ENCODE results near the gene RPS15.

Gene RPS15

DNA sequence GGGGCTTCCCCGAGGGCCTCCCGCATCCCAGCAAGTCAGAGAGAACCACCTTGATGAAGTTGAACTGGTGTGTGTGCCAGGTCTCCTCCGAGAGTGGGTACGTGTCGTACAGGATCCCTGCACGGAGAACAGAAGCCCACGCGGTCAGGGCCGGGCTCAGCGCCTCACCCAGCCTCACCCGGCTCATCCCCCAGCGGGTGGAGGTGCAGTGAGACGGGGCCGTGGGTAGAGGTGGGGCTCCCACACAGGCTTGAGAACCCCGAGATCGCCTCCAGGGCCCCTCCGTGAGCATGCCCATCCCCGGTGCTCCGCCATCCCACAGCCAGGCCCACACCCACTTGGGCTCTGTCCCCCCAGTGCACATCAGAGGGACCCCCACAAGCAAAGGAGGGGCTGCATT lies 39.1 kb upstream of the RPS15 start:
- peaks cover 0 to 21% (median 2%) of the 10 kb centered on the region in 4 experiments for H3K36me3 ChIP-seq (ENCODE audit: control insufficient read depth in 4 of 4, insufficient read depth in 4 of 4, low read length in 3 of 4)
- ChIA-PET POLR2A (no interaction called here), CTCF (interaction anchor here (1.1 kb wide), 1 partner anchor 11 kb away, joined by 3 read pairs; no protein-coding TSS in a partner anchor)
- H3K4me3 ChIP-seq (ENCODE audit: control insufficient read depth in 1 of 7, extremely low read depth in 1 of 7, insufficient read depth in 4 of 7, low read depth in 2 of 7, low read length in 6 of 7), result no peak overlapping the region
- no peak for DNase-seq
- no peak overlapping the region for H3K27ac ChIP-seq (ENCODE audit: insufficient read depth in 1 of 2, low read depth in 1 of 2, low read length in 2 of 2, poor library complexity in 1 of 2, severe bottlenecking in 2 of 2)
- H3K27me3 ChIP-seq (replicated peaks in 2 of 5; ENCODE audit: control insufficient read depth in 4 of 5, insufficient read depth in 5 of 5, low read length in 4 of 5), result no peaks in the 10 kb centered on the region
- H3K4me1 ChIP-seq (ENCODE audit: control extremely low read depth in 1 of 4, control insufficient read depth in 4 of 4, insufficient read depth in 4 of 4, low read length in 3 of 4), result peaks cover 0 to 50% (median 46%) of the 10 kb centered on the region in 4 experiments
- no peaks in the 10 kb centered on the region for H3K9me3 ChIP-seq (ENCODE audit: control extremely low read depth in 1 of 5, control insufficient read depth in 4 of 5, insufficient read depth in 2 of 5, low read depth in 1 of 5, low read length in 4 of 5)
- WGBS (ENCODE audit: insufficient coverage), result 94% methylated on average over 19 of the region's 19 CpGs

GRCh38 chr19:1399745-1400144 lies 38.5 kb upstream of the RPS15 start:
- Histone ChIP-seq H3K4me1 (ENCODE audit: control extremely low read depth in 1 of 4, control insufficient read depth in 4 of 4, insufficient read depth in 4 of 4, low read length in 3 of 4) (peaks cover 0 to 54% (median 46%) of the 10 kb centered on the region in 4 experiments), H3K9me3 (ENCODE audit: control extremely low read depth in 1 of 5, control insufficient read depth in 4 of 5, insufficient read depth in 2 of 5, low read depth in 1 of 5, low read length in 4 of 5) (no peaks in the 10 kb centered on the region), H3K27ac (ENCODE audit: insufficient read depth in 1 of 2, low read depth in 1 of 2, low read length in 2 of 2, poor library complexity in 1 of 2, severe bottlenecking in 2 of 2) (no peak overlapping the region), H3K4me3 (ENCODE audit: control insufficient read depth in 1 of 7, extremely low read depth in 1 of 7, insufficient read depth in 4 of 7, low read depth in 2 of 7, low read length in 6 of 7) (no peak overlapping the region), H3K36me3 (ENCODE audit: control insufficient read depth in 4 of 4, insufficient read depth in 4 of 4, low read length in 3 of 4) (peaks cover 0 to 19% (median 2%) of the 10 kb centered on the region in 4 experiments), H3K27me3 (replicated peaks in 2 of 5; ENCODE audit: control insufficient read depth in 4 of 5, insufficient read depth in 5 of 5, low read length in 4 of 5) (no peaks in the 10 kb centered on the region)
- 98% methylated on average over 12 of the region's 15 CpGs for WGBS (ENCODE audit: insufficient coverage)
- POLR2A ChIA-PET, result no interaction called here
- CTCF ChIA-PET, result interaction anchor here (1.1 kb wide), 1 partner anchor 11 kb away, joined by 3 read pairs; no protein-coding TSS in a partner anchor
- no peak for DNase-seq

DNA sequence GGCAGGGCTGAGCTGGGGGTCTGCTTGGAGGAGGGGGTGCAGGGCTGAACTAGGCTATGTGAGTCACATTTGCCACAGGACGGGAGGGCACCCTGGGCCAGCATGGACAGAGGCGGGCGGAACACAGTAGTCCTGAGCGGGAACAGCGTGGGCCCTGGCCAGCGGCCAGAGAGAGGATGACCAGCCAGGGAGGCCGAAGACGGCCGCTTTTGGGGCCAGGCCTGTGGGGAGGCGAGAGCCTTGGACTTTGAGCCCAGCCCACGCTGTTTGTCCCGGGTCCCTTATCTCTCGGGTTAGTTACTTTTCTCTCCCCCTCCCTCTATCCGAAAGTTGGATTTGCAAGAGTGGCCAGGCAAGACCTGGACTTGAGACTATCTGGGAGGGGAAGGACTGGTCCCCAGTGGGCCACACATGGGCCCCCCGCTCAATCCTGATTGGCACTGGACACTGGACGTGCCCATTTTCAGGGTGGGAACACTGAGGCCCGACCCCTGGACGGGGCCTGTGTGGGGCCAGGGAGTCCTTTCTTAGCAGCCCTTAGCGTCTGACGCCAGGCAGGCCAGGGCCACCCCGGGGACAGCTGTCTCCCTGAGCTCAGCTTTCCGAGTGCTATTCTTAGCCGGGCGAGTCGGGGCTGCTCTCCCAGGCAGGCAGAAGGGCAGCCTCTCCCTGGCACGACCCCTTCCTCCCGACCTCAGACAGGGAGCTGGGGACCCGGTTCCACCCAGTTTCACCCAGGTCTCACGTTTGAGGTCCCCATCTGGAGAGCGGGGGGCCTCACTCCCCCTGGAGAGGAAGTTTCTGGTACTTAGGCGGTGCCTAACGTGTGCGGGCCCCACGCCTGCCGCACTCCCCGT lies 37.7 kb upstream of the RPS15 start:
- DNase-seq, result peak in 2 of 3 donors; percentile 42 to 57
- Histone ChIP-seq H3K9me3 (ENCODE audit: control extremely low read depth in 1 of 5, control insufficient read depth in 4 of 5, insufficient read depth in 2 of 5, low read depth in 1 of 5, low read length in 4 of 5) (no peaks in the 10 kb centered on the region), H3K4me3 (ENCODE audit: control insufficient read depth in 1 of 7, extremely low read depth in 1 of 7, insufficient read depth in 4 of 7, low read depth in 2 of 7, low read length in 6 of 7) (peak overlapping the region; percentile 30 to 77 (median 69)), H3K4me1 (ENCODE audit: control extremely low read depth in 1 of 4, control insufficient read depth in 4 of 4, insufficient read depth in 4 of 4, low read length in 3 of 4) (peaks cover 0 to 54% (median 46%) of the 10 kb centered on the region in 4 experiments), H3K27me3 (replicated peaks in 2 of 5; ENCODE audit: control insufficient read depth in 4 of 5, insufficient read depth in 5 of 5, low read length in 4 of 5) (no peaks in the 10 kb centered on the region), H3K36me3 (ENCODE audit: control insufficient read depth in 4 of 4, insufficient read depth in 4 of 4, low read length in 3 of 4) (peaks cover 0 to 16% (median 1%) of the 10 kb centered on the region in 4 experiments), H3K27ac (ENCODE audit: insufficient read depth in 1 of 2, low read depth in 1 of 2, low read length in 2 of 2, poor library complexity in 1 of 2, severe bottlenecking in 2 of 2) (peak overlapping the region in 1 of 2 experiments; percentile 25)
- CTCF ChIA-PET, result no interaction called here
- POLR2A ChIA-PET, result no interaction called here
- 45% methylated on average over 30 of the region's 36 CpGs for WGBS (ENCODE audit: insufficient coverage)

DNA sequence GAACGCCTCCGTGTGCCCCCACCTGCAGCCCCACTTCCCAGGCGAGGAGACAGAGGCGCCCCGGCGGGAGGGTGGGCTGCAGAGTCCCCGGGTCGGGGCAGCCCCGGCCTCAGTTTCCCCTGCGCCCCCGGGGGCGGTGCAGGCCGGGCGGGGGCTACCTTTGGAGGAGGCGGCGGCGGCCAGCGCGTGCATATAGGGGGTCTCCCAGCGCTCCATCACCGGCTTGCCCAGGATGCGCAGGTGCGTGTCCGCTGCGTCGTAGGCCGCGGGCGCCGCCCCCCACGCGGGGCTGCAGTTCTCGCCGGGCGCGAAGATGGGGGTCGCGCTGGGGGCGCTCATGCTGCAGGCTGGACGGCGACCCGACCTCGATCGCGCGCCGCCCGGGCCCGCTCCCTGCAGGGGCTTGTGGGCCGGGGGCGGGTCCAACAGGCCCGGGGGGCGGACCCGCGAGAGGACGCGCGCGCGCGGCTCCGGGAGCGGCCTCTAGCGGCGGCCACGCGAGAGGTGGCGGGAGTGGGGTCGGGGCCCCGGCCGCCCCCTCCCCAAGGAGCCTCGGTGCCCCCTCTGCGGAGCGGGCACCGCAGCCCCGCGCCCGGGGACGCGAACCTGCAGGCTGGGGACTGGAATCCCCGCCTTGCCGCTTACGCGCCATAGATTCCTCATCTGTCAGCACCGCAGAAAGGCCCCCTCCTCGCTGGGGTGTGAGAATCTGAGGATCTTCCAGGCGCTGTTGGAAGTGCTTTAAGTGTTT lies 36.9 kb upstream of the RPS15 start, which contains the start of gene GAMT:
Gene GAMT, minus strand, starts transcription at position 405 of the 751 bp plus-strand sequence. Its CDS starts 66 bp downstream, at position 339.
- under 1% methylated on average over 78 of the region's 87 CpGs for WGBS (ENCODE audit: insufficient coverage)
- H3K27ac ChIP-seq (ENCODE audit: insufficient read depth in 1 of 2, low read depth in 1 of 2, low read length in 2 of 2, poor library complexity in 1 of 2, severe bottlenecking in 2 of 2), result peak within 1 kb of the TSS in 1 of 2 experiments; percentile 25
- peaks cover 0 to 12% (median 1%) of the 10 kb centered on the region in 4 experiments for H3K36me3 ChIP-seq (ENCODE audit: control insufficient read depth in 4 of 4, insufficient read depth in 4 of 4, low read length in 3 of 4)
- no peaks in the 10 kb centered on the region for H3K9me3 ChIP-seq (ENCODE audit: control extremely low read depth in 1 of 5, control insufficient read depth in 4 of 5, insufficient read depth in 2 of 5, low read depth in 1 of 5, low read length in 4 of 5)
- H3K27me3 ChIP-seq (replicated peaks in 2 of 5; ENCODE audit: control insufficient read depth in 4 of 5, insufficient read depth in 5 of 5, low read length in 4 of 5), result no peaks in the 10 kb centered on the region
- H3K4me3 ChIP-seq (ENCODE audit: control insufficient read depth in 1 of 7, extremely low read depth in 1 of 7, insufficient read depth in 4 of 7, low read depth in 2 of 7, low read length in 6 of 7), result peak within 1 kb of the TSS; percentile 30 to 77 (median 69)
- peaks cover 0 to 57% (median 40%) of the 10 kb centered on the region in 4 experiments for H3K4me1 ChIP-seq (ENCODE audit: control extremely low read depth in 1 of 4, control insufficient read depth in 4 of 4, insufficient read depth in 4 of 4, low read length in 3 of 4)
- POLR2A ChIA-PET, result no interaction called here
- CTCF ChIA-PET, result interaction anchor here (1.5 kb wide), 1 partner anchor 15 kb away, joined by 3 read pairs; no protein-coding TSS in a partner anchor
- DNase-seq, result peak in 2 of 3 donors; percentile 50 to 61

- Histone ChIP-seq H3K4me1 (ENCODE audit: control extremely low read depth in 1 of 4, control insufficient read depth in 4 of 4, insufficient read depth in 4 of 4, low read length in 3 of 4) (peaks cover 0 to 57% (median 40%) of the 10 kb centered on the region in 4 experiments), H3K9me3 (ENCODE audit: control extremely low read depth in 1 of 5, control insufficient read depth in 4 of 5, insufficient read depth in 2 of 5, low read depth in 1 of 5, low read length in 4 of 5) (no peaks in the 10 kb centered on the region), H3K36me3 (ENCODE audit: control insufficient read depth in 4 of 4, insufficient read depth in 4 of 4, low read length in 3 of 4) (peaks cover 0 to 12% (median 1%) of the 10 kb centered on the region in 4 experiments), H3K27me3 (replicated peaks in 2 of 5; ENCODE audit: control insufficient read depth in 4 of 5, insufficient read depth in 5 of 5, low read length in 4 of 5) (no peaks in the 10 kb centered on the region), H3K4me3 (ENCODE audit: control insufficient read depth in 1 of 7, extremely low read depth in 1 of 7, insufficient read depth in 4 of 7, low read depth in 2 of 7, low read length in 6 of 7) (peak overlapping the region in 6 of 7 experiments; percentile 59 to 77 (median 70)), H3K27ac (ENCODE audit: insufficient read depth in 1 of 2, low read depth in 1 of 2, low read length in 2 of 2, poor library complexity in 1 of 2, severe bottlenecking in 2 of 2) (no peak overlapping the region)
- WGBS (ENCODE audit: insufficient coverage), result 39% methylated on average over 8 of the region's 11 CpGs
- ChIA-PET POLR2A (no interaction called here), CTCF (interaction anchor here (1.5 kb wide), 1 partner anchor 15 kb away, joined by 3 read pairs; no protein-coding TSS in a partner anchor)
- DNase-seq, result no peak
These were observed 36.3 kb upstream of the RPS15 start for GRCh38 chr19:1401889-1402217.

DNA sequence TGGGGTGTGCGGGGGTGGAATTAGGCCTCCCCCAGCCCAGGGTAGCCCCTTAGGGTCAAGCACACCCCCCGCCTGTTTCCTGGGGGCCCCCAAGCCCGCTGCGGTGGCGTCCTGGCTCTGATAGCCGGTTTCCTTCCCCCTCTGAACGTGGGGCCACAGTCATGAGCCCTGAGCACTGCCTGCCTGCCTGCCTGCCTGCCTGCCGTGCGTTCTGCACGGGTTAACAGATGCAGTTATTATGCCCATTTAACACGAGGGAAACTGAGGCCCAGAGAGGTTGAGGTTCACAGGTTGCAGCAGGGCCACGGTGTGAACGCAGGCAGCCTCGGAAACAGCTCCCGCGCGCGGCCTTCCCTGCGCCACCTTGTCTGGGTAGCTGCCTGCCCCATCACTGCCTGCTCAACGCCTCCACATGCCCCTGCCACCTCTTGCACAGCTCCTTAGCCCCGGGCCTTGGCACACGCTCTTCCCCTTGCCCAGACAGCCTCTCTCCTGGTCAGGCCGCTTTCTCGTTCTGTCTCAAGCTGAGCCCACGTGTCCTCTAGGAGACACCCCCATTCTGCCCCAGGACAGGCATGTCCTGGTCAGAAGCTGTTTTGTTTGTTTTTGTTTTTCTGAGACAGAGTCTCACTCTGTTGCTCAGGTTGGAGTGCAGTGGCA lies 35.7 kb upstream of the RPS15 start:
- WGBS (ENCODE audit: insufficient coverage), result 3% methylated on average over 24 of the region's 25 CpGs
- ChIA-PET CTCF (interaction anchor here (0.6 to 1.6 kb wide), 5 partner anchors 11 to 42 kb away, joined by 3 to 5 read pairs (median 3); no protein-coding TSS in a partner anchor), POLR2A (interaction anchor here (0.6 to 1.0 kb wide), 4 partner anchors 16 to 928 kb away, joined by 3 to 5 read pairs (median 4); partner anchors contain the start of gene FAM174C)
- H3K9me3 ChIP-seq (ENCODE audit: control extremely low read depth in 1 of 5, control insufficient read depth in 4 of 5, insufficient read depth in 2 of 5, low read depth in 1 of 5, low read length in 4 of 5), result no peaks in the 10 kb centered on the region
- peaks cover 0 to 8% (median 1%) of the 10 kb centered on the region in 4 experiments for H3K36me3 ChIP-seq (ENCODE audit: control insufficient read depth in 4 of 4, insufficient read depth in 4 of 4, low read length in 3 of 4)
- no peak overlapping the region for H3K27ac ChIP-seq (ENCODE audit: insufficient read depth in 1 of 2, low read depth in 1 of 2, low read length in 2 of 2, poor library complexity in 1 of 2, severe bottlenecking in 2 of 2)
- peak in 2 of 3 donors; percentile 24 to 44 for DNase-seq
- H3K4me1 ChIP-seq (ENCODE audit: control extremely low read depth in 1 of 4, control insufficient read depth in 4 of 4, insufficient read depth in 4 of 4, low read length in 3 of 4), result peaks cover 0 to 55% (median 37%) of the 10 kb centered on the region in 4 experiments
- no peaks in the 10 kb centered on the region for H3K27me3 ChIP-seq (replicated peaks in 2 of 5; ENCODE audit: control insufficient read depth in 4 of 5, insufficient read depth in 5 of 5, low read length in 4 of 5)
- H3K4me3 ChIP-seq (ENCODE audit: control insufficient read depth in 1 of 7, extremely low read depth in 1 of 7, insufficient read depth in 4 of 7, low read depth in 2 of 7, low read length in 6 of 7), result peak overlapping the region in 5 of 7 experiments; percentile 38 to 77 (median 56)
